Activated CD8-positive, alpha-beta T cell treated with anti-CD3 and anti-CD28 coated beads, Interleukin-2, amount 10 ng/mL, durations not matched to agents 7 days and 5 days (primary cell): ENCODE measurements around the gene LTC4S. TPM values are rescaled to one million over a fixed set of nuclear protein-coding genes. Genes with fewer than 3 reads are reported as not detected.
"Not testable (repeated sequence)": the region's sequence is repeated elsewhere in the genome, so short reads cannot be mapped to it uniquely, and the experiment has no call there.

Source experiments
- ATAC-seq: fragments of 150-1000 bp; cut with Tn5 transposase; one replicate; pipeline ENCODE4 v1.10.0; 2021; ENCODE audit warnings: moderate library complexity
- CTCF ChIA-PET: fragments of 350-600 bp; sonication (Branson Sonifier 250); formaldehyde crosslinking; loops from one replicate; lab custom pipeline; 2021; ENCODE audit warnings: antibody characterized with exemption; lab: Charles Lee
- POLR2A ChIA-PET: fragments of 350-600 bp; sonication (Branson Sonifier 250); formaldehyde crosslinking; loops from one replicate; lab custom pipeline; 2021; ENCODE audit warnings: antibody characterized with exemption; lab: Charles Lee
- DNase-seq: peaks from one replicate; pipeline ENCODE4 v3.0.0-alpha.2; 2020
- H3K27ac Mint-ChIP-seq: one replicate; pipeline ENCODE4 v1.8.0; 2021; ENCODE audit warnings: mild to moderate bottlenecking, mixed read lengths
- H3K27me3 Mint-ChIP-seq: one replicate; pipeline ENCODE4 v1.8.0; 2021; ENCODE audit warnings: low read depth, mixed read lengths
- H3K36me3 Mint-ChIP-seq: one replicate; pipeline ENCODE4 v1.8.0; 2021; ENCODE audit warnings: low read depth, mixed read lengths
- H3K4me1 Mint-ChIP-seq: one replicate; pipeline ENCODE4 v1.8.0; 2021; ENCODE audit warnings: low read depth, mixed read lengths
- H3K4me3 Mint-ChIP-seq: one replicate; pipeline ENCODE4 v1.8.0; 2021; ENCODE audit warnings: mild to moderate bottlenecking, mixed read lengths
- H3K9me3 Mint-ChIP-seq: one replicate; pipeline ENCODE4 v1.8.0; 2022; ENCODE audit warnings: mixed read lengths; ENCODE audit not compliant: insufficient read depth
- total RNA-seq, 2 experiments: library from RNA; stranded (reverse); gene quantifications; one replicate each; pipeline ENCODE4 v1.2.3, GENCODE V29; 2021

Gene LTC4S, protein sequence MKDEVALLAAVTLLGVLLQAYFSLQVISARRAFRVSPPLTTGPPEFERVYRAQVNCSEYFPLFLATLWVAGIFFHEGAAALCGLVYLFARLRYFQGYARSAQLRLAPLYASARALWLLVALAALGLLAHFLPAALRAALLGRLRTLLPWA
- total RNA-seq = 1 to 10 TPM; 3.7 to 3.8 TPM

DNA sequence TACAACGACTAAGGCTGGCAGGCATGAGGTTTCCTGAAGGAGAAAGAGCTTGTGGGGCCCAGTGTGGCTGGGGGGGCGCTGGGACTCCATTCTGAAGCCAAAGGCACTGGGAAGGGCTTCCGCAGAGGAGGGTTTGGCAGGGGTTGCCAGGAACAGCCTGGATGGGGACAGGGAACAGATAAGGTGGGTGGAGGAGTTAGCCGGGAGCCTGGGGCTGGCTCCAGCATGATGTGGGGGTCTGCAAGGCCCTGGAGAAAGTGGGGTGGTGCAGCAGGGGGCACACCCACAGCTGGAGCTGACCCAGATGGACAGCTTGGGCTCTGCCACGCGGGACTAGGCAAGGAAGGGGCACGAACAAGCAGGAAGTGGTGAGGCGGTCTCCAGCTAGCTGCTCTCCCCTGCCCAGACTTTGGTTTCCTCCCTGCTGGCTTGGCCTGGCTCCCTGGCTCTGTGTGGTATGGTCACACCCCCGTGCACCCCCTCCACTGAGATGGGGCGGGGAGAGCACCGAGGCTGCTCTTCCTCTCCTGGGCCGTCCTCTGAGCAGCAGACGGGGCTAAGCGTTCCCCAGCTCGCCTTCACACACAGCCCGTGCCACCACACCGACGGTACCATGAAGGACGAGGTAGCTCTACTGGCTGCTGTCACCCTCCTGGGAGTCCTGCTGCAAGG is at the start of gene LTC4S:
Gene LTC4S (plus strand): TSS at position 519 of the 672 bp plus-strand sequence. CDS start 95 bp downstream, at position 614.
- DNase-seq (peak; percentile 83), ATAC-seq (peak; percentile 55)
- peak within 1 kb of the TSS; percentile 82 for H3K27ac Mint-ChIP-seq
- no peaks in the 10 kb centered on the region for H3K27me3 Mint-ChIP-seq
- peak within 1 kb of the TSS; percentile 61 for H3K4me3 Mint-ChIP-seq
- H3K36me3 Mint-ChIP-seq = peaks cover 13% of the 10 kb centered on the region
- peaks cover 35% of the 10 kb centered on the region for H3K4me1 Mint-ChIP-seq
- POLR2A ChIA-PET = interaction anchor here (0.6 to 2.0 kb wide), 4 partner anchors 33 to 170 kb away, joined by 3 to 6 read pairs (median 4); partner anchors contain the start of gene HNRNPH1
- CTCF ChIA-PET = interaction anchor here (1.4 to 6.3 kb wide), 3 partner anchors 8 to 31 kb away, joined by 7 to 48 read pairs (median 13); partner anchors contain the start of gene SQSTM1
- H3K9me3 Mint-ChIP-seq = no peaks in the 10 kb centered on the region

DNA sequence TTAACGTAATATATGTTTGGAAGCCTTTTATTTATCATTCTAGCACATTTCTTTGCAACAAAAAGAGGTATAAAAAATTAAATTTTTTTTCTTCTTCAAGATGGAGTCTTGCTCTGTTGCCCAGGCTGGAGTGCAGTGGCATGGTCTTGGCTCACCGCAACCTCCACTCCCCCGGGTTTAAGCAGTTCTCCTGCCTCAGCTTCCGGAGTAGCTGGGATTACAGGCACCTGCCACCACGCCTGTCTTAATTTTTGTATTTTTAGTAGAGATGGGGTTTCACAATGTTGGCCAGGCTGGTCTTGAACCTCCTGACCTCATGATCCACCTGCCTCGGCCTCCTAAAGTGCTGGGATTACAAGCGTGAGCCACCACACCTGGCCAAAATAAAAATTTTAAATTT is 49.7 kb upstream of the LTC4S start:
- H3K4me1 Mint-ChIP-seq = peaks cover 15% of the 10 kb centered on the region
- H3K4me3 Mint-ChIP-seq, H3K27me3 Mint-ChIP-seq, DNase-seq, H3K27ac Mint-ChIP-seq, ATAC-seq, H3K9me3 Mint-ChIP-seq: not testable (repeated sequence)
- POLR2A ChIA-PET = interaction anchor here (0.7 to 1.2 kb wide), 2 partner anchors 11 to 127 kb away, joined by 3 read pairs; no protein-coding TSS in a partner anchor
- CTCF ChIA-PET = interaction anchor here (0.6 kb wide), 1 partner anchor 1003 kb away, joined by 4 read pairs; no protein-coding TSS in a partner anchor
- H3K36me3 Mint-ChIP-seq = peaks cover 28% of the 10 kb centered on the region

DNA sequence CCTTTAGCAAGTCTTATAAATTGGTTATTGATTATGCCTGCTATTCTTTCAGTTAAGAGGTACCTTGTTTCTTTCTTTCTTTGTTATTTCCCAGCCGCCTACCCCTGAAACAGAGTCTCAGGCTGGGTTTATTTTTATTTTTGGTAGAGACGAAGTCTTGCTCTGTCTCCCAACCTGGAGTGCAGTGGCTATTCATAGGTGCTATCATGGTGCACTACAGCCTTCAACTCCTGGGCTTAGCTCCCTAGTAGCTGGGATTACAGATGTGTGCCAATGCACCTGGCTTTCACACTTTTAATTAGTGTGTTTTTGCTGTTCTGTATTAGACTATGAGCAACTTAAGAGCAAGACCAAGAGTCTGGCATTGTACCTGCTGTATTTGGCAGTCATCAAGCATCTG is 46.9 kb upstream of the LTC4S start:
- ChIA-PET POLR2A (no interaction called here), CTCF (no interaction called here)
- Mint-ChIP-seq H3K27me3 (no peaks in the 10 kb centered on the region), H3K4me3 (no peak overlapping the region), H3K9me3 (no peaks in the 10 kb centered on the region), H3K4me1 (peaks cover 5% of the 10 kb centered on the region), H3K36me3 (peaks cover 23% of the 10 kb centered on the region), H3K27ac (peak overlapping the region; percentile 58)
- no peak for DNase-seq
- ATAC-seq = no peak

DNA sequence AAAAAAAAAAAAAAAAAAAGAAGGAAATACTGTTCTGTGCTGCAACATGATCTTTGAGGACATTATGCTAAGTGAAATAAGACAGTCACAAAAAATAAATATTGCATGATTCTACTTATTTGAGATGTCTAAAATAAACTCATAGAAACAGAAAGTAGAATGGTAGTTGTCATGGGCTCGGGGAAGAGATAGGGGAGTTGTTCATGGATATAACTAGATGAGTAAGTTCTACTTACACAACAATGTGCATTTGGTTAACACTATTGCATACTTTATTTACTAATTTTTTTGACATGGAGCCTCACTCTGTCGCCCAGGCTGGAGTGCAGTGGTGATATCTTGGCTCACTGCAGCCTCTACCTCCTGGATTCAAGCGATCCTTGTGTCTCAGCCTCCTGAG is 46.0 kb upstream of the LTC4S start:
- H3K27ac Mint-ChIP-seq = no peak overlapping the region
- no peak overlapping the region for H3K4me3 Mint-ChIP-seq
- ATAC-seq (no peak), DNase-seq (no peak)
- H3K9me3 Mint-ChIP-seq = no peaks in the 10 kb centered on the region
- H3K27me3 Mint-ChIP-seq = no peaks in the 10 kb centered on the region
- peaks cover 23% of the 10 kb centered on the region for H3K36me3 Mint-ChIP-seq
- POLR2A ChIA-PET = no interaction called here
- CTCF ChIA-PET = no interaction called here
- peaks cover 5% of the 10 kb centered on the region for H3K4me1 Mint-ChIP-seq

DNA sequence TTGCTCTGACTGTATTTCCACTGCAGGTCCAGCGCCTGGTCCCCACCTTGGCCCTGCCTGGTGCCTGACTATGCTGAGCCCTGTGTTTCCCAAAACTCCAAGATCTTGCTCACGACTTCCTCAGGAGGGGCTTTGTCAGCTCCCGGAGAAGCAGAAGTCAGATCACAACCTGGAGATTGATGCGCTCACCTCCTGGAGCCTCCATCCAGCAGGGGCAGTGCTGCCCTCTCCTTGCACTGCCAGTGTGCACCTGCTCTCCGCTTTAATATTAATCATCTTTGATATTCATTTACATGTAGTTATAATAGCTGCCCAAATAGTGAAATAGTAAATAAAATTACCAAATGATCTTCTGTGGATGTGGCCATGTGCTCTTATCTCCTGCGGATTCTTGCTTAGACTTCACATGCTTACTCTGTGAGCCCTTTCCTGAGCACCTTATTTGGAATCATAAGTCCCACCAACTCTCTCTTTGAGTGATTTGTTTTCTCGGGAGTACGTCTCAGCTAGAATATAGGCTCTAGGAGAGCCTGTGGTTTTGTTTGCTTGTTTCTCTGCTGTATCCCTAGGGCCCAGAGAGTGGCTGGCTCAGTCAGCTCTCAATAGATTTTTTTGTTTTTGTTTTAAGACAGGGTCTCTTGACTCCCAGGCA is 43.8 kb upstream of the LTC4S start:
- DNase-seq = no peak
- Mint-ChIP-seq H3K27ac (no peak overlapping the region), H3K36me3 (peaks cover 27% of the 10 kb centered on the region), H3K9me3 (no peaks in the 10 kb centered on the region), H3K4me3 (no peak overlapping the region), H3K4me1 (peaks cover 21% of the 10 kb centered on the region), H3K27me3 (no peaks in the 10 kb centered on the region)
- POLR2A ChIA-PET = interaction anchor here (1.2 kb wide), 1 partner anchor 18 kb away, joined by 3 read pairs; no protein-coding TSS in a partner anchor
- ATAC-seq = no peak
- CTCF ChIA-PET = interaction anchor here (1.1 kb wide), 1 partner anchor 12 kb away, joined by 4 read pairs; no protein-coding TSS in a partner anchor

DNA sequence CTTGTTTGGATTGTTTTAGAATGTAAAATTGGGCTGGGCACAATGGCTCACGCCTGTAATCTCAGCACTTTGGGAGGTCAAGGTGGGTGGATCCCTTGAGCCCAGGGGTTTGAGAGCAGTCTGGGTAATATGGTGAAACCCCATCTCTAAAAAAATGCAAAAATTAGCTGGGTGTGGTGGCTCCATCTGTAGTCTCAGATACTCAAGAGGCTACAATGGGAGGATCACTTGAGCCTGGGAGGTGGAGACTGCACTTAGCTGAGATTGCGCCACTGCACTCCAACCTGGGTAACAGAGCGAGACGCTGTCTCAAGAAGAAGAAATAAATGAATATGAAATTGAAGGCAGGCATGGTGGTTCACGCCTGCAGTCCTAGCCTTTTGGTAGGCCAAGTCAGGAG is 39.8 kb upstream of the LTC4S start:
- ChIA-PET POLR2A (interaction anchor here (1.8 kb wide), 1 partner anchor 54 kb away, joined by 5 read pairs; no protein-coding TSS in a partner anchor), CTCF (interaction anchor here (2.4 kb wide), 1 partner anchor 10 kb away, joined by 16 read pairs; no protein-coding TSS in a partner anchor)
- Mint-ChIP-seq H3K27ac (no peak overlapping the region), H3K4me3 (no peak overlapping the region), H3K27me3 (no peaks in the 10 kb centered on the region), H3K36me3 (peaks cover 15% of the 10 kb centered on the region), H3K9me3 (no peaks in the 10 kb centered on the region), H3K4me1 (peaks cover 26% of the 10 kb centered on the region)
- ATAC-seq = no peak
- no peak for DNase-seq

DNA sequence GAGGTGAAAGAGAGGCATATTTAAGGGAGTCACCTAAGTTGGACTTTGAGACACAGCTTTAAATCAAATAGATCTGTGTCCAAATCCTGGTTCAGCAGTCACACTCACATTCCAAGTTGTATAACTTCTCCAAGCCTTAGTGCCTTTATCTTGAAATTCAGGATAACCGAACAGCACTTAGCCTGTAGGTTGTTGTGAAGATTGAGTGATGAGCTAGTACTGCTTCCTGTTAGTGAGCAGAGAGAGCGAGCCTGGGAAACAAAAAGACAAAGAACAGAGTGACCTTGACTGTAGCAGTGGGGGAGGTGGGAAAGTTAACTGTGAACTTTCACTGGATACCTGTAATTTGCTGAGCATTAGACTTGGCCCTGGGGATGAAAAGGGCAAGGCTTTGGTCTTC is 38.8 kb upstream of the LTC4S start:
- DNase-seq = no peak
- Mint-ChIP-seq H3K27me3 (no peaks in the 10 kb centered on the region), H3K9me3 (no peaks in the 10 kb centered on the region), H3K27ac (peak overlapping the region; percentile 55), H3K36me3 (peaks cover 15% of the 10 kb centered on the region), H3K4me1 (peaks cover 36% of the 10 kb centered on the region), H3K4me3 (no peak overlapping the region)
- no peak for ATAC-seq
- ChIA-PET CTCF (interaction anchor here (1.0 to 2.4 kb wide), 3 partner anchors 9 to 216 kb away, joined by 4 to 16 read pairs (median 6); no protein-coding TSS in a partner anchor), POLR2A (interaction anchor here (1.8 kb wide), 1 partner anchor 55 kb away, joined by 5 read pairs; no protein-coding TSS in a partner anchor)

DNA sequence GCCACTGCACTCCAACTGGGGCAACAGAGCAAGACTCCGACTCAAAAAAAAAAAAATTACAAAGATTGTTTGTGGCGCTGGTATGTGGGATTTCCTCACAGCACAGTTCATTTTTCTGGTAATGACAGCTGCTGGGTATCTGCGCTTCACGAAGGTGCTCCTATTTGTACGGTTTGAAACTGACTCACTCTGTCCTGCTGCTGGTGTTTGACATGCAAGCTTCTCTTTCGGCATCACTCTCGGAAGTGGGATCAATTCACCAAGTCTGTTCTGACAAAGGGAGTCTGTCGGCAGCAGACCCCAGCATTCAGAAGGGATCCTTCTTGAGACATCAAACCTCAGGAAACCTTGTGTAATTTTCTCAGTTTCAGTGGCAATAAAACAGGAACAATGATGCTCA is 34.8 kb upstream of the LTC4S start:
- CTCF ChIA-PET = no interaction called here
- peaks cover 59% of the 10 kb centered on the region for H3K4me1 Mint-ChIP-seq
- DNase-seq (no peak), ATAC-seq (no peak)
- peaks cover 3% of the 10 kb centered on the region for H3K36me3 Mint-ChIP-seq
- no peaks in the 10 kb centered on the region for H3K27me3 Mint-ChIP-seq
- H3K9me3 Mint-ChIP-seq = no peaks in the 10 kb centered on the region
- no peak overlapping the region for H3K4me3 Mint-ChIP-seq
- POLR2A ChIA-PET = no interaction called here
- H3K27ac Mint-ChIP-seq = no peak overlapping the region

DNA sequence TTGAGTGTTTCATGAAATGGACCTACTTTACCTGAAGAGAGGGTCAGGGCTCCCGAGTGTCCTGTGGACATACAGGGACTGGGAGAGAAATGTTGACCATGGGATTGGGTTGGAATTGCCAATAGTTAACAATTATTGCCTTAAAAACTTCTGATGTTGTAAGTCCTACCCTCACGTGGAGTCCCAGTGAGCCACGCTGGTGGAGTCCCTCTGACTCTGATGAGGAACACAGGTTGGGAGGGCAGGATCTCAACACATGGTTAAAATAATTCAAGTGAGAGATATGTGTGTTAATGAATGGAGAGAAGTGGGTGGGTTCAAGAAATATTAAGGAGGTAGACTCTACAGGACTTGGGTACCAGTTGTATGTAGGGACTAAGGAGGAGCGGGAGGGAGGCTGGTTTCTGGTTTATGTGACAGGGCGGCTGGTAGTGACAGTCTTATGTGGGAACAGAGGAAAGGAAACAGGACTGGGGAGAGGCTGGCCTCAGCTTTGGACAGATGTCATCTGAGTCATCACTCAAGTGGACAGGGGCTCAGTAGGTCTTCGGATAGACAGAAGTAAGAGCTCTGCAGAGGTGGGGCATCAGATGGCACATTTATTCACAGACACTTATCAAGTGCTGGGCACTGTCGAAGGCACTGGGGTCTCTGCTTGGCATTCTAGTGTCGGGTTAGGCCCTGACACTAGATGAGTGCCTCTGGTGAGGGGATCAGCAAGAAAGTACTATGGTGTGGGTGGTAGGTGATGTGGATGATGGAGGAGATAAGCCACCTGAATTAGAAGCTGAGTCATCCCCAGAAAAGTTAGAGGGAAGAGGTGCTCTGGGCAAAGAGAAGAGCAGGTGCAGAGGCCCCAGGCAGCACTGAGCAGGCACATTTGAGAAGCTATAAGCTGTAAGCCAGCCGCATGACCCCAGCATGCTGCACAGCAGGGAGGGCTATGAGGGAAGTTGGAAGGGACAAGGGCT is 33.9 kb upstream of the LTC4S start:
- H3K4me3 Mint-ChIP-seq = no peak overlapping the region
- no peaks in the 10 kb centered on the region for H3K9me3 Mint-ChIP-seq
- peaks cover 3% of the 10 kb centered on the region for H3K36me3 Mint-ChIP-seq
- peaks cover 51% of the 10 kb centered on the region for H3K4me1 Mint-ChIP-seq
- DNase-seq (no peak), ATAC-seq (no peak)
- ChIA-PET CTCF (no interaction called here), POLR2A (interaction anchor here (0.9 kb wide), 1 partner anchor 34 kb away, joined by 3 read pairs; the partner anchor contains the start of gene LTC4S)
- no peaks in the 10 kb centered on the region for H3K27me3 Mint-ChIP-seq
- H3K27ac Mint-ChIP-seq = peak overlapping the region; percentile 53

DNA sequence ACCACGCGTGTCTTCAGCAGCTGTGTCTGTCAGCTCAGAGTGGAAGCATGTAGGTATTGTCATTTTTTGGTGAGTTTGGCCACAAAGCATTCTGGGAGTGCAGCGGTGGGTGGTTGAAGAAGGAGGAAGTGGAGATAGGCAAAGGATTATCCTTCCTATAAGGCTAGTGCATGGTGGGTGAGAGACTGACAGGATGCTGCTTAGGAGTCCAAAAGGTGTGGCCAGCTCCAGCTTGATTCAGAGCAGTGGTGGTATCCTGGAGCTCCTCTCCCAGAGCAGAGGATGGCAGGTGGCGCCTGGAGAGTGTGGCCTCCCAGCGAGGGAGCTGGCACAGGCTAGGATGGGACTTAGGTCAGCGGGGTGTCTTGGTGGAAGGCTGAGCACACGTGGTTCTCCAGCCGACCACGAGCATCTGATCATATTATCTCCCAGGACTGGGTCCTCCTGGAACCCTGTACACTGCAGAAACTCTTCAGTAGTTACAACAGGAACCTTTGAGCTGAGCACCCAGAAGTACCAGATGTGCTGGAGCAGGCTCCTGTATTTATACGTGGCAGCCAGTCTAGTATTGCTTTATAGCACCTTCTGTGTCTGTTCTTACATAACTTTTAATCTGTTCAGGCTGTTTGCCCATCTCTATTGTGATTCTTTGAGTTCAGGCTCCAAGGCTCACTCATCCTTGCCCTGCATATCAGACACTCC is 31.6 kb upstream of the LTC4S start:
- ChIA-PET POLR2A (interaction anchor here (1.6 kb wide), 1 partner anchor 84 kb away, joined by 6 read pairs; no protein-coding TSS in a partner anchor), CTCF (interaction anchor here (0.5 to 3.6 kb wide), 29 partner anchors 7 to 553 kb away, joined by 3 to 48 read pairs (median 5); partner anchors contain the start of genes LTC4S and MAML1)
- no peaks in the 10 kb centered on the region for H3K27me3 Mint-ChIP-seq
- H3K9me3 Mint-ChIP-seq = no peaks in the 10 kb centered on the region
- peaks cover 16% of the 10 kb centered on the region for H3K36me3 Mint-ChIP-seq
- H3K4me1 Mint-ChIP-seq = peaks cover 44% of the 10 kb centered on the region
- H3K4me3 Mint-ChIP-seq = no peak overlapping the region
- DNase-seq (peak; percentile 66), ATAC-seq (peak; percentile 70)
- H3K27ac Mint-ChIP-seq = peak overlapping the region; percentile 63
